Measurements from ENCODE around the gene COMP.

The COMP gene

DNA sequence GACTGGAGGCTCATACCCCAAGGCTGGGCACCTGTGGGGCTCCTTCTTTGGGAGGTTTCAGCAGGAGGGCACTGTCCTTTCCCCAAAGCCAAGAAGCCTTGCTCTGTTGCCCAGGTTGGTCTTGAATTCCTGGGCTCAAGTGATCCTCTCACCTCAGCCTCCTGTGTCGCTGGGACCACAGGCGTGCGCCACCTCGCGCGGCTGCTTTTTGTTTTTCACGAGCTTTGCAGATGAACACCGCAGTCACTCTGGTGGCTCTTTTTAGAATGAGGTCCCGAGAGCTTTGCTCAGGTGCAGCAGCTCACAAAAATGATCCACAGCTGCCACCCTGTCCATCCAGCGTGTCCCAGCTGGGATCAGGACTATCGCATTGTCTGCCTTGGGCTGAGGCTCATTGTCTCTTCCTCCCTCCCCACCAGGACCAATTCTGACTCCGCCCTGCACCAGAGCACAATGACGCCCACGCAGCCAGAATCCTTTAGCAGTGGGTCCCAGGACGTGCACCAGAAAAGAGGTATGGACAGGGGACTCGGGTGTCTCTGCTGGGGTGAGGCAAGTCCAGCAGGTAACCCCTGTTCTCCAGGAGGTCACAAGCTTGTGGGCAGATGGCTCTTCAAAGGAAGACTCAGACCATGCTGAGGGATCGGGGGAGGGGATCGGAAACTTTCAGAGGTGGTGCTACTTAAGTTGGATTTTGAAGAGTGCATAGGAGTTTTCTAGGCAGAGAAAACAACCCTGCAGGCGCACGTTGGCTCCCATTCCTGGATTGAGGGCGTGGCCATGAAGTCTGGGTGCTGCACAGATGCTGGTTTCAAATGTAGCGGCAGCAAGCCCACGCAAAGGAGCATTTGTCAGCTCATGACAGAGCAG is 41.5 kb downstream of the COMP start:
- no peak for DNase-seq (ENCODE audit: low read depth)

GRCh38 chr19:18746401-18747325 is 44.4 kb downstream of the COMP start:
- Histone ChIP-seq H3K4me3 (ENCODE audit: low read length) (no peak overlapping the region), H3K9me3 (ENCODE audit: control insufficient read depth, low read length) (no peaks in the 10 kb centered on the region), H3K9ac (ENCODE audit: low read length) (no peak overlapping the region), H3K27me3 (replicated peaks; ENCODE audit: control insufficient read depth, insufficient read depth, low read length) (no peaks in the 10 kb centered on the region), H3K4me1 (ENCODE audit: control insufficient read depth, insufficient read depth, low read length) (no peaks in the 10 kb centered on the region), H3K36me3 (ENCODE audit: control insufficient read depth, insufficient read depth, low read length, severe bottlenecking) (peaks cover 13% of the 10 kb centered on the region)
- no peak for DNase-seq (ENCODE audit: low read depth)

More for the DNA sequence above, 41.5 kb downstream of the COMP start:
- no peaks in the 10 kb centered on the region for H3K9me3 ChIP-seq (ENCODE audit: control insufficient read depth, low read length)
- peaks cover 6% of the 10 kb centered on the region for H3K4me1 ChIP-seq (ENCODE audit: control insufficient read depth, insufficient read depth, low read length)
- H3K9ac ChIP-seq (ENCODE audit: low read length) = no peak overlapping the region
- H3K27me3 ChIP-seq (replicated peaks; ENCODE audit: control insufficient read depth, insufficient read depth, low read length) = no peaks in the 10 kb centered on the region
- peaks cover 18% of the 10 kb centered on the region for H3K36me3 ChIP-seq (ENCODE audit: control insufficient read depth, insufficient read depth, low read length, severe bottlenecking)
- H3K4me3 ChIP-seq (ENCODE audit: low read length) = no peak overlapping the region

DNA sequence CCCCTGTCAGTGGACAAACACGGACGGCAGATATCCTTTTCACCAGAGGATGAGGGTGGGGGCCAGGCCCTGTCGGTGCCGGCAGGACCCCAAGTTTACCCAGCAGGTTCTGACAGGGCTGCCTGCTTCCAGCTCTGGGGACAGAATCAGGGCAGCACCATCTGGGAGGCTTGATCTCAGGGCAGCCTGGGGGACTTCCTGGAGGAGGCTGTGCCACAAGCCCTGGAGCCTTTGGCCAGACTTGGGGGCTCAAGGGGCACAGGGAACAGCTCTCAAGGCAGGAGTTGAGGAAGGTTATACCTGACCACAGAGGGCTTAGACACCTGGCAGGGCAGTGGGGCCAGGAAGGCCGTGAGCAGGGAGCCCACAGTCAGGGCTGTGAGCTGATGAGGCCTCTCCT is 45.2 kb downstream of the COMP start:
- H3K4me1 ChIP-seq (ENCODE audit: control insufficient read depth, insufficient read depth, low read length) = no peaks in the 10 kb centered on the region
- peaks cover 13% of the 10 kb centered on the region for H3K36me3 ChIP-seq (ENCODE audit: control insufficient read depth, insufficient read depth, low read length, severe bottlenecking)
- no peak for DNase-seq (ENCODE audit: low read depth)
- no peak overlapping the region for H3K9ac ChIP-seq (ENCODE audit: low read length)
- no peak overlapping the region for H3K4me3 ChIP-seq (ENCODE audit: low read length)
- no peaks in the 10 kb centered on the region for H3K27me3 ChIP-seq (replicated peaks; ENCODE audit: control insufficient read depth, insufficient read depth, low read length)
- H3K9me3 ChIP-seq (ENCODE audit: control insufficient read depth, low read length) = no peaks in the 10 kb centered on the region

- Histone ChIP-seq H3K9me3 (ENCODE audit: control insufficient read depth, low read length) (no peaks in the 10 kb centered on the region), H3K9ac (ENCODE audit: low read length) (no peak overlapping the region), H3K36me3 (ENCODE audit: control insufficient read depth, insufficient read depth, low read length, severe bottlenecking) (peaks cover 10% of the 10 kb centered on the region), H3K27me3 (replicated peaks; ENCODE audit: control insufficient read depth, insufficient read depth, low read length) (no peaks in the 10 kb centered on the region), H3K4me3 (ENCODE audit: low read length) (no peak overlapping the region), H3K4me1 (ENCODE audit: control insufficient read depth, insufficient read depth, low read length) (no peaks in the 10 kb centered on the region)
- DNase-seq (ENCODE audit: low read depth) = no peak
These were observed 45.9 kb downstream of the COMP start for GRCh38 chr19:18745012-18745735.

DNA sequence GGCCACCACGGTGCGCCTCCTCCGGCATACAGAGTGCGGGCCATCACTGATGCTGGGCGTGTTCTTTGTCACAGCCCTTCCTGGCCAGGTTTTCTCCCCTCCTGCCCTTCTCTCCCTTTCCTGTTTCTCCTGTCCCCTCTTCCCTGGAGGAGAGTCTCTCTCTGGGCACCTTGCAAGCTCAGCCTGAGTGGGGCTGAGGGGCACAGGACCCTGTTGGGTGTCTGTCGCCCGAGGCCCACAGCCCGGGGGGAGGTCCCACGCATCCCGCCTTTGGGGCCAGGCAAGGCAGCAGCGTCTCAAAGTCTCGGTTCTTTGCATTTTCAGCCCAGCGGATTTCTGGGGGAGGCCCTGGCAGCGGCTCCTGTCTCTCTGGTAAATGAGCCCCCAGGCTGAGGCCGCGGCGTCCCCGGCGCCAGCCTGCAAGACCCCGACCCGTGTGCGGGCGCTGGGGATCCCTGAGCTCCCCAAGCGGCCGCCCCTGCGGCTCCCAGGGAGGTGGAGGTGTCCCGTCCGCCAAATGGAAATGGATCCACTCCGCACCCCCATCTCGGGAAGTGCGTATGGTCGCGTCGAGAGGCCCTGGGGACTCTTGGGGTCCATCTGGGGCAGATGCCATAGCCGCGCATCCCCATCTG is 47.2 kb downstream of the COMP start:
- Histone ChIP-seq H3K9me3 (ENCODE audit: control insufficient read depth, low read length) (no peaks in the 10 kb centered on the region), H3K4me1 (ENCODE audit: control insufficient read depth, insufficient read depth, low read length) (no peaks in the 10 kb centered on the region), H3K9ac (ENCODE audit: low read length) (no peak overlapping the region), H3K27me3 (replicated peaks; ENCODE audit: control insufficient read depth, insufficient read depth, low read length) (no peaks in the 10 kb centered on the region), H3K36me3 (ENCODE audit: control insufficient read depth, insufficient read depth, low read length, severe bottlenecking) (peaks cover 4% of the 10 kb centered on the region), H3K4me3 (ENCODE audit: low read length) (no peak overlapping the region)
- DNase-seq (ENCODE audit: low read depth) = no peak

DNA sequence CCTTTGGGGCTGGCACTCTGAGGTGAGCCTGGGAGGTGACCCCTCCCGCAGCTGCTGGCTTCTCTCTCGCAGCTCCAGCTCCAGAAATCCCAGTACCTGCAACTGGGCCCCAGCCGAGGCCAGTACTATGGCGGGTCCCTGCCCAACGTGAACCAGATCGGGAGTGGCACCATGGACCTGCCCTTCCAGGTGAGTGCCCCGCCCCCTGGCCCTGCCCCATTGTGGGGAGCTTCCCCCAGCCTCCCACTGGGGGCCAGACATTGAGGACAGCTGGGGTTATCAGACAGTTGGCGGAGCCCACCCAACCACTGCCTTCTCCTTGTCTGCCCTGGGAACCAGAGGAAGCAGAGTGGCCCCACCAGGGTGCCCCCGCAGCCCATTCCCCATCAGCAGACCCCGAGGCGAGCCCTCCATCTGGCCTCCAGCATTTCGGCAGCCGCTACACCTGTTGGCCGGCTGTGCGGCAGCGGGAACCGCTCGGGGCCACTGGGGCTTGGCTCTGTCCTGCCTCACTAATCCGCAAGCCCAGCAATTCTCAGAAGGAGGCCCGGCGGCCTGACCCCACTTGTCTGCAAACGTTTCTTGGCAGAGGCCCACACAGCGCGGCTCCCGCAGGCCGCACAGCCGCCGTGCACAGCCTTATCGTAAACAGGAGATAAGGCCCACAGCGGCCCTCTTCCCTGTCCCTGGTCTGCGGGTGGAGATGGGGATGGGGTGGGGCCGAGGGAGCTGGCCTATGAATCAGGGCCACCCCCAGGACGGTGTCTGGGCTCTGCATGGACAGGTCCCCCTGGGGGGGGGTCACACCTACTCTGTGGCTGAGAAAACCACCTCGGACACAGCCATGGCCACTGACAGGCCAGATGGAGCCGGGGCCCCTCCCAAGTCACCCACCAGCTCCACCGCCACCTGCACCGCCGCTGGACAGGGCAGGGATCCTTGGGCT is 48.0 kb downstream of the COMP start:
- Histone ChIP-seq H3K9me3 (ENCODE audit: control insufficient read depth, low read length) (no peaks in the 10 kb centered on the region), H3K4me3 (ENCODE audit: low read length) (no peak overlapping the region), H3K4me1 (ENCODE audit: control insufficient read depth, insufficient read depth, low read length) (no peaks in the 10 kb centered on the region), H3K36me3 (ENCODE audit: control insufficient read depth, insufficient read depth, low read length, severe bottlenecking) (no peaks in the 10 kb centered on the region), H3K27me3 (replicated peaks; ENCODE audit: control insufficient read depth, insufficient read depth, low read length) (no peaks in the 10 kb centered on the region), H3K9ac (ENCODE audit: low read length) (no peak overlapping the region)
- DNase-seq (ENCODE audit: low read depth) = no peak

DNA sequence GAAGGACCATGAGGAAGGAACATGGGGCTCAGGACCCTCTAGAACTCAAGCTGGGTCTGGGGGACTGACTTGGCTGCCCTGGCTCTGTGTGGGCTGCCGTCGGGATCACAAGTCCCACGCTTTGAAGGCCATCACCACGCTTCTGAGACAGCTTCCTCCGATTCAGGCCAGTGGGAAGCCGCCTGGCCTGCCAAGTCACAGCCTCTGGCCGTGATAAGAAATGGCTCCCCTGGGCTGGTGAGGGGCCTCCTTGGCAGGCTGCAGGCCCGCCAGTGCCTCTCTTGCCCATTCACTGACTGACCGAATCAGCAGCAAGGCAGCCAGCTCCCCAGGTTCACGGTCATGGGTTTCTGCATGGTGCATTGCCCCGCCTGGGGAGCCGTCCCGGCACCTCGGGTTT is 48.8 kb downstream of the COMP start:
- no peak for DNase-seq (ENCODE audit: low read depth)
- no peak overlapping the region for H3K4me3 ChIP-seq (ENCODE audit: low read length)
- no peaks in the 10 kb centered on the region for H3K27me3 ChIP-seq (replicated peaks; ENCODE audit: control insufficient read depth, insufficient read depth, low read length)
- no peak overlapping the region for H3K9ac ChIP-seq (ENCODE audit: low read length)
- H3K36me3 ChIP-seq (ENCODE audit: control insufficient read depth, insufficient read depth, low read length, severe bottlenecking) = no peaks in the 10 kb centered on the region
- H3K9me3 ChIP-seq (ENCODE audit: control insufficient read depth, low read length) = no peaks in the 10 kb centered on the region
- no peaks in the 10 kb centered on the region for H3K4me1 ChIP-seq (ENCODE audit: control insufficient read depth, insufficient read depth, low read length)

GRCh38 chr19:18741124-18742121 is 49.7 kb downstream of the COMP start:
- DNase-seq (ENCODE audit: low read depth) = no peak
- H3K4me3 ChIP-seq (ENCODE audit: low read length) = no peak overlapping the region
- H3K4me1 ChIP-seq (ENCODE audit: control insufficient read depth, insufficient read depth, low read length) = no peaks in the 10 kb centered on the region
- H3K9ac ChIP-seq (ENCODE audit: low read length) = no peak overlapping the region
- no peaks in the 10 kb centered on the region for H3K9me3 ChIP-seq (ENCODE audit: control insufficient read depth, low read length)
- H3K36me3 ChIP-seq (ENCODE audit: control insufficient read depth, insufficient read depth, low read length, severe bottlenecking) = no peaks in the 10 kb centered on the region
- no peaks in the 10 kb centered on the region for H3K27me3 ChIP-seq (replicated peaks; ENCODE audit: control insufficient read depth, insufficient read depth, low read length)

DNA sequence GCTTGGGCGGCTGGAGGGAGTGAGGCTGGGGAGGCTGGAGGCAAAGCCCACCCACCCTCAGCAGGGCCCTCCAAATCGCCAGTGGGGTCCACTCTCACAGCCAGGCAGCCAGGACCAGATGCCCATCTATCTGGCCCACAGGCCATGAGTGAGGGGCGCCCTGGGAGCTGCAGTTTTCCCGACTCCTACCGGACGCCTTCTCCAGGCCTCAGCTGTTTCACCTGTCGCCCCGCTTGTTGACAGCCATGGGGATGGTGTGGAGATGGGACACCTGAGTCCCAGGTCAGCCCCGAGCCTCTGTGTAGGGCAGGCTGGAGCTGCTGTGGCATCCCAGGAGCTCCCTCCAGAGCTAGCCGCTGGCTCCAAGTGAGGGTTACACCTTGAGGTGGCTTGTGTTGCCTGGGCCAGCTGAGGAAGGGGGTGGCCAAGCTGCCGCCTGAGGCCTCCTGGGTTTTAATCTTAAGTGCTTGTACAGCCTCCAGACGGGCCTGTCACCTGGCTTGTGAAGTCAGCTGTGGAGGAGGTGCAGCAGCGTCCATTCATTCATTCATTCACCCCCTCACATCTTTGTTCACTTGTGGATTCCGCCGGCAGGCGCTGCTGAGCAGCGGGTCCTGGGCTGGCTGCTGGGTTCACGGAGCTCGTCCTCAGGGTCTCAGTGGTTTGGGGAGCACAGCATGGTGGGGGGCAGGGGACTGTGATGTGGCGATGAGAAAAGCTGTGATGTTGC is 52.0 kb downstream of the COMP start:
- Histone ChIP-seq H3K27me3 (replicated peaks; ENCODE audit: control insufficient read depth, insufficient read depth, low read length) (no peaks in the 10 kb centered on the region), H3K9me3 (ENCODE audit: control insufficient read depth, low read length) (no peaks in the 10 kb centered on the region), H3K9ac (ENCODE audit: low read length) (no peak overlapping the region), H3K36me3 (ENCODE audit: control insufficient read depth, insufficient read depth, low read length, severe bottlenecking) (no peaks in the 10 kb centered on the region), H3K4me1 (ENCODE audit: control insufficient read depth, insufficient read depth, low read length) (no peaks in the 10 kb centered on the region), H3K4me3 (ENCODE audit: low read length) (no peak overlapping the region)
- no peak for DNase-seq (ENCODE audit: low read depth)

Data from adipocyte (in vitro differentiated cells).